Adrenal gland (tissue), 5 donors: ENCODE measurements around the gene NPR3.

Experiments used
- CTCF ChIP-seq, 6 experiments: fragments of 450-650 bp in 4 of 6; fragments of 200-600 bp in 2 of 6; sonication (generic) in 1 of 6; IDR thresholded peaks; 1 replicate in 5 of 6; 2 replicates in 1 of 6; pipeline versions ENCODE4 v1.5.1 to v1.8.0; 2016 to 2021; ENCODE audit warnings: antibody characterized with exemption in 6 of 6, mild to moderate bottlenecking in 2 of 6, moderate library complexity in 1 of 6
- POLR2A ChIP-seq, 2 donors: fragments of 450-650 bp; IDR thresholded peaks; one replicate each; pipeline ENCODE4 v1.6.1; 2017; ENCODE audit warnings: antibody characterized with exemption in 2 of 2, mild to moderate bottlenecking in 2 of 2, moderate library complexity in 1 of 2
- donor health status: DM: no; HTN: no; CAD: no.

GRCh38 chr5:32745317-32745716 is 34.2 kb downstream of the NPR3 start:
- TF ChIP-seq CTCF (IDR thresholded peaks at IDR 0.05) (no peak), POLR2A (IDR thresholded peaks at IDR 0.05) (no peak)
